ENCODE results near the gene TUT4.

TUT4 gene

GRCh38 chr1:52569449-52570210 lies 16.7 kb upstream of the TUT4 start:
- H3K4me1 ChIP-seq = peaks cover 0 to 5% (median 0%) of the 10 kb centered on the region in 4 donors
- H3K27me3 ChIP-seq = peaks cover 0 to 7% of the 10 kb centered on the region in 2 donors
- no peaks in the 10 kb centered on the region for H3K9me3 ChIP-seq
- no peak overlapping the region for H3K4me3 ChIP-seq
- DNase-seq = no peak
- intact Hi-C loops (cut with DNase I; ENCODE audit: low total_unique reads) = no loop called here
- no peak overlapping the region for H3K27ac ChIP-seq
- TF ChIP-seq CTCF (IDR thresholded peaks at IDR 0.05) = no peak
- H3K36me3 ChIP-seq = no peaks in the 10 kb centered on the region

GRCh38 chr1:52567943-52568342 lies 15.1 kb upstream of the TUT4 start:
- Histone ChIP-seq H3K36me3 (no peaks in the 10 kb centered on the region), H3K27ac (no peak overlapping the region), H3K27me3 (peaks cover 0 to 7% of the 10 kb centered on the region in 2 donors), H3K4me3 (no peak overlapping the region), H3K9me3 (no peaks in the 10 kb centered on the region), H3K4me1 (peaks cover 0 to 5% (median 0%) of the 10 kb centered on the region in 4 donors)
- intact Hi-C loops (cut with DNase I; ENCODE audit: low total_unique reads) = no loop called here
- TF ChIP-seq CTCF (IDR thresholded peaks at IDR 0.05) = no peak
- DNase-seq = no peak

GRCh38 chr1:52562766-52563165 lies 9.9 kb upstream of the TUT4 start:
- Histone ChIP-seq H3K4me1 (peaks cover 0 to under 1% (median 0%) of the 10 kb centered on the region in 4 donors), H3K27ac (no peak overlapping the region), H3K36me3 (no peaks in the 10 kb centered on the region), H3K9me3 (no peaks in the 10 kb centered on the region), H3K27me3 (peaks cover 0 to 17% of the 10 kb centered on the region in 2 donors), H3K4me3 (no peak overlapping the region)
- intact Hi-C loops (cut with DNase I; ENCODE audit: low total_unique reads) = no loop called here
- DNase-seq = no peak
- no peak for TF ChIP-seq CTCF (IDR thresholded peaks at IDR 0.05)

- DNase-seq = no peak
- Histone ChIP-seq H3K27me3 (peaks cover 0 to 15% of the 10 kb centered on the region in 2 donors), H3K9me3 (no peaks in the 10 kb centered on the region), H3K36me3 (no peaks in the 10 kb centered on the region), H3K4me3 (no peak overlapping the region), H3K4me1 (no peaks in the 10 kb centered on the region), H3K27ac (no peak overlapping the region)
- TF ChIP-seq CTCF (IDR thresholded peaks at IDR 0.05) = no peak
- intact Hi-C loops (cut with DNase I; ENCODE audit: low total_unique reads) = no loop called here
Measured at GRCh38 chr1:52559875-52560274, 7.0 kb upstream of the TUT4 start.

GRCh38 chr1:52558941-52559340 lies 6.0 kb upstream of the TUT4 start:
- Histone ChIP-seq H3K4me1 (peaks cover 0 to 2% (median 0%) of the 10 kb centered on the region in 4 donors), H3K27ac (no peak overlapping the region), H3K9me3 (no peaks in the 10 kb centered on the region), H3K27me3 (peaks cover 0 to 15% of the 10 kb centered on the region in 2 donors), H3K36me3 (no peaks in the 10 kb centered on the region), H3K4me3 (no peak overlapping the region)
- no peak for DNase-seq
- no peak for TF ChIP-seq CTCF (IDR thresholded peaks at IDR 0.05)
- intact Hi-C loops (cut with DNase I; ENCODE audit: low total_unique reads) = no loop called here
